ENCODE measurements around the gene COMMD3.
"Not testable (repeated sequence)": the region's sequence is repeated elsewhere in the genome, so short reads cannot be mapped to it uniquely, and the experiment has no call there.

The COMMD3 gene

GRCh38 chr10:22356324-22356873, 40.2 kb downstream of the COMMD3 start:
- Mint-ChIP-seq H3K36me3 (ENCODE audit: low read depth) (no peaks in the 10 kb centered on the region), H3K27ac (no peak overlapping the region), H3K27me3 (peaks cover 9% of the 10 kb centered on the region), H3K9me3 (no peaks in the 10 kb centered on the region), H3K4me3 (no peak overlapping the region), H3K4me1 (no peaks in the 10 kb centered on the region)
- ATAC-seq (no peak), DNase-seq (no peak)

GRCh38 chr10:22357770-22358169, 41.6 kb downstream of the COMMD3 start:
- H3K9me3 Mint-ChIP-seq; DNase-seq; H3K36me3 Mint-ChIP-seq (ENCODE audit: low read depth); H3K27ac Mint-ChIP-seq; H3K27me3 Mint-ChIP-seq; H3K4me1 Mint-ChIP-seq; H3K4me3 Mint-ChIP-seq; ATAC-seq: not testable (repeated sequence)

- H3K9me3 Mint-ChIP-seq, result no peaks in the 10 kb centered on the region
- no peak overlapping the region for H3K27ac Mint-ChIP-seq
- no peaks in the 10 kb centered on the region for H3K27me3 Mint-ChIP-seq
- peak; percentile 79 for ATAC-seq
- DNase-seq, result peak; percentile 27
- H3K4me3 Mint-ChIP-seq, result no peak overlapping the region
- peaks cover 41% of the 10 kb centered on the region for H3K4me1 Mint-ChIP-seq
- no peaks in the 10 kb centered on the region for H3K36me3 Mint-ChIP-seq (ENCODE audit: low read depth)
These were observed 47.1 kb downstream of the COMMD3 start for GRCh38 chr10:22363305-22363704.

- Mint-ChIP-seq H3K4me1 (peaks cover 51% of the 10 kb centered on the region), H3K36me3 (ENCODE audit: low read depth) (no peaks in the 10 kb centered on the region)
These were observed 48.4 kb downstream of the COMMD3 start for GRCh38 chr10:22364407-22365140.

GRCh38 chr10:22365233-22365632, 49.0 kb downstream of the COMMD3 start:
- H3K9me3 Mint-ChIP-seq, result no peaks in the 10 kb centered on the region
- DNase-seq, result no peak
- peaks cover 56% of the 10 kb centered on the region for H3K4me1 Mint-ChIP-seq
- ATAC-seq, result peak; percentile 65
- H3K27ac Mint-ChIP-seq, result peak overlapping the region; percentile 79
- no peaks in the 10 kb centered on the region for H3K27me3 Mint-ChIP-seq
- H3K36me3 Mint-ChIP-seq (ENCODE audit: low read depth), result no peaks in the 10 kb centered on the region
- H3K4me3 Mint-ChIP-seq, result no peak overlapping the region

More at GRCh38 chr10:22364407-22365140, 48.4 kb downstream of the COMMD3 start:
- Mint-ChIP-seq H3K4me3 (no peak overlapping the region), H3K27me3 (no peaks in the 10 kb centered on the region), H3K9me3 (no peaks in the 10 kb centered on the region), H3K27ac (no peak overlapping the region)
- ATAC-seq (no peak), DNase-seq (no peak)

- H3K27ac Mint-ChIP-seq, result peak overlapping the region; percentile 79
- no peaks in the 10 kb centered on the region for H3K36me3 Mint-ChIP-seq (ENCODE audit: low read depth)
- H3K4me3 Mint-ChIP-seq, result no peak overlapping the region
- H3K9me3 Mint-ChIP-seq, result no peaks in the 10 kb centered on the region
- H3K27me3 Mint-ChIP-seq, result no peaks in the 10 kb centered on the region
- no peak for ATAC-seq
- DNase-seq, result no peak
- peaks cover 56% of the 10 kb centered on the region for H3K4me1 Mint-ChIP-seq
These were observed 49.7 kb downstream of the COMMD3 start for GRCh38 chr10:22365644-22366434.

GRCh38 chr10:22366435-22366703, 50.2 kb downstream of the COMMD3 start:
- no peaks in the 10 kb centered on the region for H3K27me3 Mint-ChIP-seq
- ATAC-seq (no peak), DNase-seq (no peak)
- H3K27ac Mint-ChIP-seq, result no peak overlapping the region
- H3K4me3 Mint-ChIP-seq, result no peak overlapping the region
- H3K9me3 Mint-ChIP-seq, result no peaks in the 10 kb centered on the region
- H3K36me3 Mint-ChIP-seq (ENCODE audit: low read depth), result no peaks in the 10 kb centered on the region
- peaks cover 56% of the 10 kb centered on the region for H3K4me1 Mint-ChIP-seq

GRCh38 chr10:22366771-22367170, 50.6 kb downstream of the COMMD3 start:
- DNase-seq (no peak), ATAC-seq (no peak)
- H3K9me3 Mint-ChIP-seq, result no peaks in the 10 kb centered on the region
- no peaks in the 10 kb centered on the region for H3K36me3 Mint-ChIP-seq (ENCODE audit: low read depth)
- no peak overlapping the region for H3K4me3 Mint-ChIP-seq
- H3K4me1 Mint-ChIP-seq, result peaks cover 56% of the 10 kb centered on the region
- peak overlapping the region; percentile 32 for H3K27ac Mint-ChIP-seq
- no peaks in the 10 kb centered on the region for H3K27me3 Mint-ChIP-seq

GRCh38 chr10:22367471-22367870, 51.3 kb downstream of the COMMD3 start:
- H3K4me3 Mint-ChIP-seq, result no peak overlapping the region
- H3K36me3 Mint-ChIP-seq (ENCODE audit: low read depth), result no peaks in the 10 kb centered on the region
- DNase-seq (no peak), ATAC-seq (peak; percentile 58)
- H3K27me3 Mint-ChIP-seq, result no peaks in the 10 kb centered on the region
- H3K4me1 Mint-ChIP-seq, result peaks cover 56% of the 10 kb centered on the region
- H3K9me3 Mint-ChIP-seq, result no peaks in the 10 kb centered on the region
- peak overlapping the region; percentile 13 for H3K27ac Mint-ChIP-seq

GRCh38 chr10:22368402-22368801, 52.2 kb downstream of the COMMD3 start:
- no peak for DNase-seq
- peaks cover 55% of the 10 kb centered on the region for H3K4me1 Mint-ChIP-seq
- ATAC-seq, result no peak
- no peak overlapping the region for H3K27ac Mint-ChIP-seq
- H3K4me3 Mint-ChIP-seq, result no peak overlapping the region
- H3K9me3 Mint-ChIP-seq, result no peaks in the 10 kb centered on the region
- H3K36me3 Mint-ChIP-seq (ENCODE audit: low read depth), result no peaks in the 10 kb centered on the region
- no peaks in the 10 kb centered on the region for H3K27me3 Mint-ChIP-seq

GRCh38 chr10:22368981-22369380, 52.8 kb downstream of the COMMD3 start:
- H3K27ac Mint-ChIP-seq, result no peak overlapping the region
- peaks cover 51% of the 10 kb centered on the region for H3K4me1 Mint-ChIP-seq
- no peaks in the 10 kb centered on the region for H3K36me3 Mint-ChIP-seq (ENCODE audit: low read depth)
- no peak overlapping the region for H3K4me3 Mint-ChIP-seq
- H3K27me3 Mint-ChIP-seq, result no peaks in the 10 kb centered on the region
- ATAC-seq, result no peak
- no peak for DNase-seq
- H3K9me3 Mint-ChIP-seq, result no peaks in the 10 kb centered on the region

- DNase-seq (no peak), ATAC-seq (peak; percentile 66)
- no peak overlapping the region for H3K4me3 Mint-ChIP-seq
- H3K4me1 Mint-ChIP-seq, result peaks cover 50% of the 10 kb centered on the region
- no peaks in the 10 kb centered on the region for H3K36me3 Mint-ChIP-seq (ENCODE audit: low read depth)
- H3K27ac Mint-ChIP-seq, result no peak overlapping the region
- H3K9me3 Mint-ChIP-seq, result no peaks in the 10 kb centered on the region
- no peaks in the 10 kb centered on the region for H3K27me3 Mint-ChIP-seq
These were observed 53.4 kb downstream of the COMMD3 start for GRCh38 chr10:22369434-22370072.
